Prostate gland (tissue), 2 donors: ENCODE results near the gene ACTRT2.

Source experiments
- CTCF ChIP-seq, 4 experiments: fragments of 200-600 bp in 2 of 4; fragments of 450-650 bp in 2 of 4; sonication (generic) in 2 of 4; IDR thresholded peaks; 1 replicate in 3 of 4; 2 replicates in 1 of 4; pipeline ENCODE4 v1.5.1; 2016 to 2019; ENCODE audit warnings: antibody characterized with exemption in 4 of 4, mild to moderate bottlenecking in 2 of 4, moderate library complexity in 2 of 4
- POLR2A ChIP-seq: fragments of 450-650 bp; IDR thresholded peaks from one replicate; pipeline ENCODE4 v1.6.1; 2016; ENCODE audit warnings: antibody characterized with exemption, mild to moderate bottlenecking
- POLR2AphosphoS5 ChIP-seq: sonication (generic); formaldehyde crosslinking; IDR thresholded peaks from one replicate; pipeline ENCODE4 v1.6.1; 2017; ENCODE audit warnings: antibody characterized with exemption

DNA sequence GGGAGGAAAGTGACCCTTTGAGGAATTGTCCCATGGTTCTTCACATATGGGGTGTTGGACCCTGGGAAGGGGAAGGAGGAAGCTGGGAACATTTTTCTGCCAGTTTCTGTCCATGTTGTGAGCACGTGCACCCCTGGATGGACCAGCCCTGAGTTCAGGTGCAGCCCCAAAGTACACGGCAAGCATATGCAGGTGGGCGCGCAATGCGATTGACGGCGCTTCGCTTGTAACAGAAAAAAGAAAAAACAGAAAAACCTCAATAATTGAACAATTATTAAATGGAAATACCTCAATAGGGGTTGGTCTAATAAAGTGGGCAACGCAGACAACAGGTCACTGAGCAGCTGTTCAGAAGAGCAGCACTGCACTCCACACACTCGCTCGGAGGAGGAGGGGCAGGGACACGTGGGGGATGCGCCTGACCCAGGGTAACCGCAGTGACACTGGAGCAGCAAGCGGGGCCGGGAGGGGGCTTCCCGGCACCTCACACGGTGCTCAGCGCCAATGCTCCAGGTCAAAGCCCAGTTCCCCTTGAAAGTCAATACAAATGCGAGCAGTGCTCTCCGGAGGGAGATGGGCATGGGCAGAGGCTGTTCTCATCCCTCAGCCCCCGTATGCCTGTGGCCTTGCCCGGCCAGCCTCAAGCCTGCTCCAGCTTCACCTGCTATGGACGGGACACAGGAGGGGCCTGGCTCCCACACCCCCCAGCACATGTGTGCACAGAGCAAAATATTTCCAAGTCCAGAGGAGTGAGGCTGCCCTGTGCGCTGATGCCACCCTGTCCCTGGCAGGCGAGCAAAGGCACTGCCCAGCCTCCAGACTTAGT, 6.6 kb upstream of the ACTRT2 start:
- TF ChIP-seq POLR2A (no peak), CTCF (IDR thresholded peaks at IDR 0.05) (no peak), POLR2AphosphoS5 (no peak)
